Right lobe of liver (tissue), 6 donors: Measurements from ENCODE around the gene POLD4. TPM values are rescaled to one million over a fixed set of nuclear protein-coding genes. Genes with fewer than 3 reads are reported as not detected.

ENCODE experiments used
- ATAC-seq, 4 donors: fragments of 200-7000 bp; cut with Tn5 transposase; one replicate each; pipeline ENCODE4 v1.9.1; 2020; ENCODE audit warnings: mild to moderate bottlenecking in 4 of 4, moderate library complexity in 4 of 4
- DNase-seq, 3 donors: peaks; one replicate each; pipeline ENCODE4 v3.0.0-alpha.2; 2020
- H3K27ac ChIP-seq, 3 donors: fragments of 200-600 bp; one replicate each; pipeline ENCODE4 v1.8.0; 2022
- H3K27me3 ChIP-seq, 2 donors: fragments of 200-600 bp; one replicate each; pipeline ENCODE4 v1.8.0; 2022
- H3K36me3 ChIP-seq, 4 donors: fragments of 200-600 bp; sonication (generic) in 1 of 4; one replicate each; pipeline versions ENCODE4 v1.5.1 to v1.8.0; 2017 to 2022; ENCODE audit warnings: control low read depth in 1 of 4
- H3K4me1 ChIP-seq, 4 donors: fragments of 200-600 bp; sonication (generic) in 1 of 4; one replicate each; pipeline versions ENCODE4 v1.5.1 to v1.8.0; 2017 to 2022; ENCODE audit warnings: control low read depth in 1 of 4
- H3K4me3 ChIP-seq, 3 donors: fragments of 200-600 bp; one replicate each; pipeline ENCODE4 v1.8.0; 2022
- H3K9me3 ChIP-seq, 4 donors: fragments of 200-600 bp; sonication (generic) in 1 of 4; one replicate each; pipeline versions ENCODE4 v1.5.1 to v1.8.0; 2017 to 2022; ENCODE audit warnings: control low read depth in 1 of 4
- CTCF ChIP-seq, 4 donors: fragments of 200-600 bp in 3 of 4; fragments of 450-650 bp in 1 of 4; IDR thresholded peaks; one replicate each; pipeline versions ENCODE4 v1.5.1 to v1.8.0; 2016 to 2022; ENCODE audit warnings: antibody characterized with exemption in 4 of 4, mild to moderate bottlenecking in 2 of 4
- POLR2A ChIP-seq: fragments of 450-650 bp; IDR thresholded peaks from one replicate; pipeline ENCODE4 v1.6.1; 2017; ENCODE audit warnings: antibody characterized with exemption, mild to moderate bottlenecking
- WGBS: methylation state at CpG from one replicate; pipeline ENCODE4 v1.1.6; 2018; ENCODE audit warnings: low coverage, low lambda C conversion rate; ENCODE audit not compliant: insufficient coverage; ENCODE audit errors: missing lambda C conversion rate; 5-methylcytosine and 5-hydroxymethylcytosine counted together
- intact Hi-C, 2 donors: fragments of 100-400 bp; cut with DNase I; formaldehyde crosslinking; loops; one replicate each; pipeline versions ENCODE4 v1.11.2 to v1.14.1; 2022
- total RNA-seq, 6 experiments: library from RNA; depleted of rRNA in 2 of 6; stranded (reverse); fragments of >200 nt in 2 of 6; fragmentation: NEBNext Ultra II Directional in 3 of 6; extraction: Animal tissue kit (Norgen Biotek cat#: 25700) in 3 of 6; gene quantifications; one replicate each; pipeline versions ENCODE4 v1.1.0 to v1.2.4, GENCODE V29; 2016 to 2023
- donor health status: DM: no; HTN: yes; CAD: no.
- donor health status: DM: no; HTN: no; CAD: no.
- donor health status: DM: no; HTN: no; CAD: no.
- donor health status: DM: no; HTN: yes; CAD: no.
- donor health status: DM: no; HTN: yes; CAD: no.

The POLD4 gene
- total RNA-seq, 6 experiments from 2014 or later = 70.5 to 216 (median 97.9) TPM

- no CpG with 5 or more reads among the region's 11 CpGs for WGBS
- Histone ChIP-seq H3K36me3 (no peaks in the 10 kb centered on the region), H3K9me3 (no peaks in the 10 kb centered on the region), H3K27me3 (no peaks in the 10 kb centered on the region), H3K27ac (peak overlapping the region; percentile 97 to 99 (median 98)), H3K4me1 (peaks cover 2 to 40% (median 21%) of the 10 kb centered on the region in 4 donors), H3K4me3 (no peak overlapping the region)
- intact Hi-C loops = no loop called here
- ATAC-seq (no peak), DNase-seq (no peak)
- TF ChIP-seq CTCF (IDR thresholded peaks at IDR 0.05) = no peak
- no peak for TF ChIP-seq POLR2A
Observed at GRCh38 chr11:67355023-67355793, 1.9 kb upstream of the POLD4 start.

GRCh38 chr11:67354075-67355022 lies 1.0 kb upstream of the POLD4 start:
- Histone ChIP-seq H3K36me3 (no peaks in the 10 kb centered on the region), H3K27me3 (no peaks in the 10 kb centered on the region), H3K9me3 (no peaks in the 10 kb centered on the region), H3K4me1 (peaks cover 2 to 40% (median 21%) of the 10 kb centered on the region in 4 donors), H3K27ac (peak overlapping the region; percentile 97 to 99 (median 98)), H3K4me3 (peak overlapping the region; percentile 79 to 95 (median 82))
- DNase-seq (peak; percentile 80 to 85 (median 85)), ATAC-seq (peak; percentile 47 to 70 (median 66))
- intact Hi-C loops = no loop called here
- WGBS = 4% methylated on average over 7 of the region's 8 CpGs
- TF ChIP-seq POLR2A (peak; percentile 84), CTCF (IDR thresholded peaks at IDR 0.05) (no peak)

GRCh38 chr11:67352546-67353316 lies 615 bp downstream of the POLD4 start:
- ATAC-seq = peak; percentile 1 to 26 (median 12)
- intact Hi-C loops = no loop called here
- peaks cover 2 to 40% (median 21%) of the 10 kb centered on the region in 4 donors for H3K4me1 ChIP-seq
- WGBS = 15% methylated on average over 11 of the region's 25 CpGs
- H3K27me3 ChIP-seq = no peaks in the 10 kb centered on the region
- peak overlapping the region; percentile 79 to 95 (median 82) for H3K4me3 ChIP-seq
- no peaks in the 10 kb centered on the region for H3K9me3 ChIP-seq
- no peaks in the 10 kb centered on the region for H3K36me3 ChIP-seq
- peak in 2 of 3 donors; percentile 61 to 73 for DNase-seq
- peak overlapping the region; percentile 97 to 99 (median 98) for H3K27ac ChIP-seq
- TF ChIP-seq POLR2A (no peak), CTCF (IDR thresholded peaks at IDR 0.05) (no peak)
